Stomach (tissue), 4 donors: Measurements from ENCODE around the gene NCOR1.

Experiments
- CTCF ChIP-seq, 7 experiments: fragments of 450-650 bp in 4 of 7; fragments of 200-600 bp in 3 of 7; sonication (generic) in 3 of 7; IDR thresholded peaks; one replicate each; pipeline ENCODE4 v1.5.1; 2016 to 2019; ENCODE audit warnings: antibody characterized with exemption in 7 of 7, control low read depth in 2 of 7, mild to moderate bottlenecking in 1 of 7
- POLR2AphosphoS5 ChIP-seq, 3 donors: sonication (generic); formaldehyde crosslinking; IDR thresholded peaks; one replicate each; pipeline ENCODE4 v1.6.1; 2016; ENCODE audit warnings: antibody characterized with exemption in 3 of 3

GRCh38 chr17:16129441-16130205, 85.7 kb downstream of the NCOR1 start:
- TF ChIP-seq CTCF (IDR thresholded peaks at IDR 0.05) (no peak), POLR2AphosphoS5 (IDR thresholded peaks at IDR 0.05) (no peak)
